ENCODE results near the gene SHMT2. TPM values are rescaled to one million over a fixed set of nuclear protein-coding genes. Genes with fewer than 3 reads are reported as not detected.
A peak's percentile ranks its signal among the peaks of the same experiment; 100 is the strongest.

The SHMT2 gene
- total and polyA plus RNA-seq, 5 experiments from 2014 or later = 27.3 to 45.3 (median 31.2) TPM

- POLR2A ChIA-PET = interaction anchor here (1.1 to 5.7 kb wide), 3 partner anchors 13 to 18 kb away, joined by 3 to 40 read pairs (median 6); a partner anchor contains a TSS
Observed at GRCh38 chr12:57224973-57225679, 4.4 kb upstream of the SHMT2 start.

DNA sequence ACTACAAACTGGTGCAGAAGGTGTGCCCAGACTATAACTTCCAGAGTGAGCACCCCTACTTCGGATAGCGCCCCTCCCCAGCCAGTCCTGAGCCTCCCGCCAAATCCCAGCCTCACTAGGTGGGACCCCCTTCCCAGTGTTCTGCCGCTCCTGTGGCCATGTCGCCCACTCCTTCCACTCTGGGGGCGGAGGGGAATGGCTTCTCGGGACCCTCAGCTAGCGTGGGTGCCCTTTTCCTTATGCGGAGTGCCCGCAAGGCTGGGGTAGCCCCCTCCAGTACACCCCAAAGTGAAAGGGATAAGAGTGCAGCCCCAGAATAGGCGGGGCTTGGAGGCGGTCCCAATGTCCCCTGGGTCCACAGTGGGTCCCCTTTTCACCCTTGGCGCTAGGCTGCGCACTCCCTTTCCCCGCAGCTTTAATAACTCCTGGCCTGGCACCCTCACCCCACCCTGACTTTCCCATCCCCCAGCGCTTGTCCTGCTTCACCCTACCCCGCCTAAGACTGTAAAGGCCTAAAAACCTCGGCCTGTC, 3.8 kb upstream of the SHMT2 start:
- POLR2A ChIA-PET = interaction anchor here (0.6 to 5.7 kb wide), 4 partner anchors 12 to 124 kb away, joined by 3 to 40 read pairs (median 6); a partner anchor contains a TSS
- Mint-ChIP-seq H3K4me1 (peaks cover 40 to 85% (median 72%) of the 10 kb centered on the region in 4 donors), H3K4me3 (peak overlapping the region in 9 of 10 donors; percentile 28 to 79 (median 61)), H3K36me3 (peaks cover 0 to 6% (median 2%) of the 10 kb centered on the region in 3 donors), H3K27ac (peak overlapping the region in 3 of 10 donors; percentile 31 to 55 (median 40)), H3K27me3 (peaks cover 39 to 71% (median 53%) of the 10 kb centered on the region in 5 donors), H3K9me3 (peaks cover 0 to 2% (median 0%) of the 10 kb centered on the region in 9 donors)
- ATAC-seq (no peak), DNase-seq (no peak)

More at GRCh38 chr12:57224973-57225679, 4.4 kb upstream of the SHMT2 start:
- DNase-seq = peak in 9 of 10 donors; percentile 57 to 88 (median 76)
- Mint-ChIP-seq H3K27me3 (peaks cover 39 to 77% (median 57%) of the 10 kb centered on the region in 5 donors), H3K4me1 (peaks cover 37 to 83% (median 69%) of the 10 kb centered on the region in 4 donors), H3K36me3 (peaks cover 0 to 6% (median 2%) of the 10 kb centered on the region in 3 donors), H3K4me3 (peak overlapping the region in 9 of 10 donors; percentile 28 to 79 (median 61)), H3K9me3 (peaks cover 0 to 2% (median 0%) of the 10 kb centered on the region in 9 donors), H3K27ac (peak overlapping the region in 6 of 10 donors; percentile 31 to 66 (median 46))
- peak; percentile 69 to 78 for ATAC-seq

GRCh38 chr12:57226588-57227314, 2.8 kb upstream of the SHMT2 start:
- peaks cover 0 to 8% (median 5%) of the 10 kb centered on the region in 3 donors for H3K36me3 Mint-ChIP-seq
- DNase-seq (no peak), ATAC-seq (no peak)
- POLR2A ChIA-PET = interaction anchor here (0.6 to 5.7 kb wide), 4 partner anchors 11 to 896 kb away, joined by 5 to 40 read pairs (median 6); a partner anchor contains a TSS
- H3K9me3 Mint-ChIP-seq = peaks cover 0 to 2% (median 0%) of the 10 kb centered on the region in 9 donors
- peaks cover 35 to 80% (median 71%) of the 10 kb centered on the region in 4 donors for H3K4me1 Mint-ChIP-seq
- H3K27me3 Mint-ChIP-seq = peaks cover 33 to 61% (median 44%) of the 10 kb centered on the region in 5 donors
- H3K4me3 Mint-ChIP-seq = peak overlapping the region in 9 of 10 donors; percentile 40 to 84 (median 61)
- peak overlapping the region in 1 of 10 donors; percentile 54 for H3K27ac Mint-ChIP-seq

GRCh38 chr12:57227315-57228115, 2.0 kb upstream of the SHMT2 start:
- peaks cover 0 to 16% (median 6%) of the 10 kb centered on the region in 3 donors for H3K36me3 Mint-ChIP-seq
- peaks cover 0 to 2% (median 0%) of the 10 kb centered on the region in 9 donors for H3K9me3 Mint-ChIP-seq
- H3K4me3 Mint-ChIP-seq = peak overlapping the region in 5 of 10 donors; percentile 5 to 47 (median 43)
- POLR2A ChIA-PET = interaction anchor here (0.6 to 5.7 kb wide), 5 partner anchors 8 to 897 kb away, joined by 5 to 40 read pairs (median 6); partner anchors contain the start of gene NXPH4
- H3K27me3 Mint-ChIP-seq = peaks cover 28 to 54% (median 37%) of the 10 kb centered on the region in 5 donors
- H3K4me1 Mint-ChIP-seq = peaks cover 35 to 74% (median 66%) of the 10 kb centered on the region in 4 donors
- ATAC-seq = no peak
- DNase-seq = no peak
- peak overlapping the region in 1 of 10 donors; percentile 40 for H3K27ac Mint-ChIP-seq

GRCh38 chr12:57229046-57229633, 371 bp upstream of the SHMT2 start:
- Mint-ChIP-seq H3K27me3 (peaks cover 16 to 37% (median 21%) of the 10 kb centered on the region in 5 donors), H3K27ac (peak overlapping the region; percentile 68 to 95 (median 88)), H3K9me3 (peaks cover 0 to 2% (median 0%) of the 10 kb centered on the region in 9 donors), H3K4me1 (peaks cover 28 to 67% (median 57%) of the 10 kb centered on the region in 4 donors), H3K4me3 (peak overlapping the region; percentile 90 to 98 (median 94)), H3K36me3 (peaks cover 0 to 28% (median 15%) of the 10 kb centered on the region in 3 donors)
- POLR2A ChIA-PET = interaction anchor here (0.6 to 4.7 kb wide), 8 partner anchors 9 to 1306 kb away, joined by 3 to 37 read pairs (median 4); partner anchors contain the start of gene NXPH4
- peak; percentile 9 to 19 for ATAC-seq
- DNase-seq = no peak

DNA sequence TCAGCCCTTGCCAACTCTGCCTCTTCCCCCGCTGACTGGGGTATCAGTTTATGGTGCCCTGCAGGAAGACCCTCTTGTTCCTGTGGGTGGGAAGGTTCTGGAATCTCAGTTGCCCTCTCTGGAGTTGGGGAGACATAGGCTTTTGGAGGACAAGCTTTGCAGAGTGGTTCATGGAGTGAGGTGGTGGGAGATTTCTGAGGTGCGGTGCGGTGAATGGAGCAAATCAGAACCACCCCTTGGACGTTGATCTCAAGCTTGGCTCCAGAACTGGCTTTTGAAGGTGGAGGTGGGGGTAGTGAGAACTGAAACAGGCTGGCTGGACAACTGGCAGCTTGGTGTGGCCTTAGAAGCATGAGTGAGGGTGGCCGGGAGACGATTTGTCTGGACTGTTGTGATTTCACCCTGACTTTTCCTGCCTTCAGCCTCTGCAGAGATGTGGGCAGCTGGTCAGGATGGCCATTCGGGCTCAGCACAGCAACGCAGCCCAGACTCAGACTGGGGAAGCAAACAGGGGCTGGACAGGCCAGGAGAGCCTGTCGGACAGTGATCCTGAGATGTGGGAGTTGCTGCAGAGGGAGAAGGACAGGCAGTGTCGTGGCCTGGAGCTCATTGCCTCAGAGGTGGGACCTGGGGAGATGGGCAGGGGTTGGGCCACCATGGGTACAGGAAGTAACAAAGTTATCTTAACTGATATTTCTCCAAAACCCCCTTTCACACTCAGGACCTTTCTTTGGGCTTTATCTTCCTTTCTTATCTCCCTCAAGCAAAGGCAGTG, 1.1 kb downstream of the SHMT2 start:
- Mint-ChIP-seq H3K4me1 (peaks cover 27 to 67% (median 54%) of the 10 kb centered on the region in 4 donors), H3K9me3 (no peaks in the 10 kb centered on the region), H3K27me3 (peaks cover 12 to 32% (median 14%) of the 10 kb centered on the region in 5 donors), H3K4me3 (peak overlapping the region; percentile 90 to 98 (median 94)), H3K36me3 (peaks cover 0 to 38% (median 23%) of the 10 kb centered on the region in 3 donors), H3K27ac (peak overlapping the region in 6 of 10 donors; percentile 31 to 90 (median 60))
- POLR2A ChIA-PET = interaction anchor here (0.6 to 4.7 kb wide), 3 partner anchors 10 to 1008 kb away, joined by 3 to 37 read pairs (median 28); partner anchors contain the start of gene NXPH4
- ATAC-seq (no peak), DNase-seq (no peak)

- peak overlapping the region in 8 of 10 donors; percentile 28 to 98 (median 92) for H3K4me3 Mint-ChIP-seq
- ATAC-seq (no peak), DNase-seq (no peak)
- H3K27me3 Mint-ChIP-seq = peaks cover 8 to 32% (median 12%) of the 10 kb centered on the region in 5 donors
- H3K9me3 Mint-ChIP-seq = no peaks in the 10 kb centered on the region
- peaks cover 0 to 38% (median 23%) of the 10 kb centered on the region in 3 donors for H3K36me3 Mint-ChIP-seq
- peaks cover 25 to 63% (median 52%) of the 10 kb centered on the region in 4 donors for H3K4me1 Mint-ChIP-seq
- peak overlapping the region in 1 of 10 donors; percentile 13 for H3K27ac Mint-ChIP-seq
- POLR2A ChIA-PET = interaction anchor here (3.2 to 4.7 kb wide), 2 partner anchors 9 to 16 kb away, joined by 28 to 37 read pairs; partner anchors contain the start of gene NXPH4
Observed at GRCh38 chr12:57231276-57232021, 1.9 kb downstream of the SHMT2 start.

- ATAC-seq (no peak), DNase-seq (no peak)
- H3K27me3 Mint-ChIP-seq = peaks cover 8 to 33% (median 13%) of the 10 kb centered on the region in 5 donors
- peaks cover 29 to 65% (median 52%) of the 10 kb centered on the region in 4 donors for H3K4me1 Mint-ChIP-seq
- H3K27ac Mint-ChIP-seq = no peak overlapping the region
- POLR2A ChIA-PET = interaction anchor here (1.1 to 4.7 kb wide), 2 partner anchors 9 to 17 kb away, joined by 3 to 28 read pairs; partner anchors contain the start of gene NXPH4
- no peaks in the 10 kb centered on the region for H3K9me3 Mint-ChIP-seq
- peaks cover 0 to 38% (median 23%) of the 10 kb centered on the region in 3 donors for H3K36me3 Mint-ChIP-seq
- peak overlapping the region in 1 of 10 donors; percentile 40 for H3K4me3 Mint-ChIP-seq
Observed at GRCh38 chr12:57232156-57232756, 2.7 kb downstream of the SHMT2 start.
